H1 (cell line): Measurements from ENCODE around the gene CAD. TPM values are rescaled to one million over a fixed set of nuclear protein-coding genes. Genes with fewer than 3 reads are reported as not detected.

Experiments used
- BRCA1 ChIP-seq: IDR thresholded peaks from 2 replicates; pipeline ENCODE4 v1.6.1; 2012; ENCODE audit warnings: low read depth, low read length, improper control_type of control experiment
- CBX8 ChIP-seq: fragments of 300-800, 300-1000 bp; sonication (generic); IDR thresholded peaks from 2 replicates; pipeline ENCODE4 v1.7.1; 2016; ENCODE audit warnings: low read depth, low read length, borderline replicate concordance
- CEBPB ChIP-seq: IDR thresholded peaks from 2 replicates; pipeline ENCODE4 v1.6.1; 2012; ENCODE audit warnings: low read depth, low read length
- polyA plus RNA-seq, 7 experiments: library from polyadenylated mRNA; depleted of rRNA in 3 of 7; stranded (reverse) in 5 of 7; unstranded in 2 of 7; fragments of >200 nt in 5 of 7; fragments of 200-250 nt in 2 of 7; gene quantifications; 1 replicate in 5 of 7; 2 replicates in 1 of 7; 4 replicates in 1 of 7; pipeline versions ENCODE4 v1.2.1 to v1.2.3, GENCODE V29; 2011 to 2013; ENCODE audit warnings: missing spikeins in 2 of 7, mixed read lengths in 2 of 7
- total RNA-seq: library from RNA; stranded (reverse); fragmentation: NEBNext Ultra II Directional; extraction: Animal tissue kit (Norgen Biotek cat#: 25700); gene quantifications from 2 replicates; pipeline ENCODE4 v1.2.1, GENCODE V29; 2021
- TF ChIP-seq, protein P1 (sequence below): IDR thresholded peaks from 2 replicates; pipeline ENCODE4 v1.6.1; 2011; ENCODE audit warnings: low read length, improper control_type of control experiment

The CAD gene
- total and polyA plus RNA-seq, 2 of the 8 experiments (the other 6 are each of a cell fraction or from before 2014, with no cell fraction given), result 130 to 146 TPM

DNA sequence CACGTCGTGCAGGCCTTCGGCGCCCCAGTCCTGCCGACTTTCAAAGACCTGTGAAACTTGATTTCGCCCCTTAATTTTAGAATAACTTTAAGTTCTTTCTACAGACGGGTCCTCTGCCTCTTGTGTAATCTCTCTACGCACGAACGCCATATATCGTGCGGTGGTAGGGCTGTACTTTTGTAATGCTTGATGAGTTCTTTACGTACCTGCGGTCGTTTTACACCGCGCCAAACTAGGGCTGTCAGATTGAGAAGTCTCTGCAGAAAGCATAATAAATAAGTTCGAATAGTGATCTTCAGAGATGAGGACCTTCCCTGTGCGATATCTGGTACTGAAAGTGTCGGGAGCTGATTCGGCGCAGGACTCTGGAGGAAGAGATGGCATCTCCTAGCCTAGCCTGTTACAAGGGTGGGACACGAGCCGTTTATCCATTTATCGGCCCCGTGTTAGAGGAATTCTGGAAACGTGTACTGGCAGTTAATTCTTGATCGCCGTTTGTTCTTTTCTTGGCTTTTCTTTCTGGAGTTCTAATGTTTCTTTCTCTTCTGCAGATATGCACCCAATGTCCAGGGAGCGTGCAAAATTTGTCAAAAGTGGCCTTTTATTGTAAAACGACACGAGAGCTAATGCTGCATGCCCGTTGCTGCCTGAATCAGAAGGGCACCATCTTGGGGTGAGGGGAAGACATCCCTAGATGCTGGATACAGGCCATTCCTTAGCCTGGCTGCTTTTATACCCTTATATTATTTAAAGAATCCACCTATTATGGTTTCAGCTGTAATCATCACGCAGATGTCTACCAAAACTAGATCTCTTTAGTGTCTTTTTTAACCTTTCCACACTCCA, 4.3 kb upstream of the CAD start (continued):
- TF ChIP-seq, protein P1, sequence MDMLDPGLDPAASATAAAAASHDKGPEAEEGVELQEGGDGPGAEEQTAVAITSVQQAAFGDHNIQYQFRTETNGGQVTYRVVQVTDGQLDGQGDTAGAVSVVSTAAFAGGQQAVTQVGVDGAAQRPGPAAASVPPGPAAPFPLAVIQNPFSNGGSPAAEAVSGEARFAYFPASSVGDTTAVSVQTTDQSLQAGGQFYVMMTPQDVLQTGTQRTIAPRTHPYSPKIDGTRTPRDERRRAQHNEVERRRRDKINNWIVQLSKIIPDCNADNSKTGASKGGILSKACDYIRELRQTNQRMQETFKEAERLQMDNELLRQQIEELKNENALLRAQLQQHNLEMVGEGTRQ, result no peak
- TF ChIP-seq CBX8 (no peak), BRCA1 (no peak), CEBPB (peak; percentile 22; the same call in 1 of the 2 replicates)
- TF ChIP-seq, all 59 proteins: peak for 4
